ENCODE data around the gene LZTFL1. TPM values are rescaled to one million over a fixed set of nuclear protein-coding genes. Genes with fewer than 3 reads are reported as not detected.

LZTFL1 gene
- total and polyA plus RNA-seq, 4 donors, result 3.4 to 11.8 (median 5.7) TPM

GRCh38 chr3:45844616-45845015, 2.7 kb upstream of the LZTFL1 start:
- no peak overlapping the region for H3K9ac ChIP-seq (ENCODE audit: low read depth in 1 of 2, low read length in 2 of 2)
- no peak for TF ChIP-seq FOXA1 (IDR thresholded peaks at IDR 0.05)
- no peak overlapping the region for H3K4me3 ChIP-seq (ENCODE audit: low read depth in 1 of 3, low read length in 3 of 3)
- peaks cover 2 to 18% (median 15%) of the 10 kb centered on the region in 4 donors for H3K4me1 ChIP-seq (ENCODE audit: control insufficient read depth in 4 of 4, insufficient read depth in 4 of 4, low read length in 3 of 4)
- H3K9me3 ChIP-seq (ENCODE audit: control insufficient read depth in 4 of 4, low read length in 3 of 4), result no peaks in the 10 kb centered on the region
- no peaks in the 10 kb centered on the region for H3K36me3 ChIP-seq (ENCODE audit: control insufficient read depth in 4 of 4, insufficient read depth in 3 of 4, low read depth in 1 of 4, low read length in 3 of 4)
- H3K27me3 ChIP-seq (ENCODE audit: control insufficient read depth in 4 of 4, insufficient read depth in 4 of 4, low read length in 3 of 4), result no peaks in the 10 kb centered on the region
- no peak overlapping the region for H3K27ac ChIP-seq (ENCODE audit: low read depth in 1 of 2, low read length in 2 of 2)
- DNase-seq (ENCODE audit: low spot score), result no peak
- WGBS, result 91% methylated on average over 1 of the region's 1 CpG

DNA sequence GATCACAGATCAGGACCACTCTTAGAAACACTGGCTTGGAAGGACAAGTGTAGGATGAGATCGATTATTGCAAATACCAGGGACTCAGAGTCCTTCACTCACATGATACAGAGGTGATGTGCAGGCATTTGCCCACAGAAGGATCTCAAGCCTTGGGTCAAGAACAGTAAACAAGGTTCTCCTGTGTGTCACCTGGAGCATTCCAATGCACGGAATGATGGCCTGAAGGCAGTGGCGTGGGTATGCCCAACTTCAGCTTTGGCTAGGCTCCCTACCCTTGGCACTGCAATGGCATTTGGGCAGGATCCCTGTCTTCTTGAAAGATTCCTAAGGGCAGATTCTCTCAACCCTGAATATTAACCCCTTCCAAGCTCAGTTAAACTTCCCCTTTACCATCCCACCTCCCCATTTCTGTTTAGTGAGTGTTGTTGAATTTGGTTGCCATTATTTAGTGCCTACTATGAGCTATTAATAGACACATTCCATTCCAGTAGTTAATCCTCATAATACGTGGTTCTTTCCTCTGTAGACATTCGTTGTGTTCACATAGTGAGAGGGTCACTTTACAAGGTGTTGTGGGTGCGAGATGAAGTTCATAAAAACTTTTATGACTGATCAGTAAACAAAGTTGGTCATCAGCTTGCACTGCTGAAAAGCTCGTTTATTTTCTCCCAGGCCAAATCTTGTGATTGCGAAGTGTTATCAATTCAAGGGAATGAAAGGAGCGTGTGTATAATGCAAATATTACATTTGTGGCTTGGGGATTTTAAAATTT, 1.1 kb upstream of the LZTFL1 start:
- WGBS, result 87% methylated on average over 9 of the region's 9 CpGs
- H3K9ac ChIP-seq (ENCODE audit: low read depth in 1 of 2, low read length in 2 of 2), result no peak overlapping the region
- no peak for DNase-seq (ENCODE audit: low spot score)
- no peak overlapping the region for H3K4me3 ChIP-seq (ENCODE audit: low read depth in 1 of 3, low read length in 3 of 3)
- no peaks in the 10 kb centered on the region for H3K9me3 ChIP-seq (ENCODE audit: control insufficient read depth in 4 of 4, low read length in 3 of 4)
- peaks cover 2 to 29% (median 24%) of the 10 kb centered on the region in 4 donors for H3K4me1 ChIP-seq (ENCODE audit: control insufficient read depth in 4 of 4, insufficient read depth in 4 of 4, low read length in 3 of 4)
- no peaks in the 10 kb centered on the region for H3K27me3 ChIP-seq (ENCODE audit: control insufficient read depth in 4 of 4, insufficient read depth in 4 of 4, low read length in 3 of 4)
- no peak overlapping the region for H3K27ac ChIP-seq (ENCODE audit: low read depth in 1 of 2, low read length in 2 of 2)
- TF ChIP-seq YY1 (IDR thresholded peaks at IDR 0.05) (no peak), NR2F2 (IDR thresholded peaks at IDR 0.05) (no peak), FOXA1 (IDR thresholded peaks at IDR 0.05) (no peak), RXRA (IDR thresholded peaks at IDR 0.05) (no peak), EGR1 (IDR thresholded peaks at IDR 0.05; ENCODE audit: low read depth in 2 of 2) (no peak), HNF4G (IDR thresholded peaks at IDR 0.05) (no peak), TAF1 (conservative IDR thresholded peaks at IDR 0.05) (no peak)
- TF ChIP-seq, protein P1, sequence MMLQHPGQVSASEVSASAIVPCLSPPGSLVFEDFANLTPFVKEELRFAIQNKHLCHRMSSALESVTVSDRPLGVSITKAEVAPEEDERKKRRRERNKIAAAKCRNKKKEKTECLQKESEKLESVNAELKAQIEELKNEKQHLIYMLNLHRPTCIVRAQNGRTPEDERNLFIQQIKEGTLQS (IDR thresholded peaks at IDR 0.05), result no peak
- no peaks in the 10 kb centered on the region for H3K36me3 ChIP-seq (ENCODE audit: control insufficient read depth in 4 of 4, insufficient read depth in 3 of 4, low read depth in 1 of 4, low read length in 3 of 4)

GRCh38 chr3:45841420-45841756, 531 bp downstream of the LZTFL1 start:
- TF ChIP-seq GABPA (IDR thresholded peaks at IDR 0.05 in 1 of 2, conservative IDR thresholded peaks at IDR 0.05 in 1 of 2) (no peak), RXRA (IDR thresholded peaks at IDR 0.05) (no peak), FOXA1 (IDR thresholded peaks at IDR 0.05) (no peak), FOXA2 (IDR thresholded peaks at IDR 0.05) (no peak), JUND (IDR thresholded peaks at IDR 0.05) (no peak), RAD21 (IDR thresholded peaks at IDR 0.05) (no peak), HNF4A (conservative IDR thresholded peaks at IDR 0.05) (no peak)
- TF ChIP-seq, protein P2, sequence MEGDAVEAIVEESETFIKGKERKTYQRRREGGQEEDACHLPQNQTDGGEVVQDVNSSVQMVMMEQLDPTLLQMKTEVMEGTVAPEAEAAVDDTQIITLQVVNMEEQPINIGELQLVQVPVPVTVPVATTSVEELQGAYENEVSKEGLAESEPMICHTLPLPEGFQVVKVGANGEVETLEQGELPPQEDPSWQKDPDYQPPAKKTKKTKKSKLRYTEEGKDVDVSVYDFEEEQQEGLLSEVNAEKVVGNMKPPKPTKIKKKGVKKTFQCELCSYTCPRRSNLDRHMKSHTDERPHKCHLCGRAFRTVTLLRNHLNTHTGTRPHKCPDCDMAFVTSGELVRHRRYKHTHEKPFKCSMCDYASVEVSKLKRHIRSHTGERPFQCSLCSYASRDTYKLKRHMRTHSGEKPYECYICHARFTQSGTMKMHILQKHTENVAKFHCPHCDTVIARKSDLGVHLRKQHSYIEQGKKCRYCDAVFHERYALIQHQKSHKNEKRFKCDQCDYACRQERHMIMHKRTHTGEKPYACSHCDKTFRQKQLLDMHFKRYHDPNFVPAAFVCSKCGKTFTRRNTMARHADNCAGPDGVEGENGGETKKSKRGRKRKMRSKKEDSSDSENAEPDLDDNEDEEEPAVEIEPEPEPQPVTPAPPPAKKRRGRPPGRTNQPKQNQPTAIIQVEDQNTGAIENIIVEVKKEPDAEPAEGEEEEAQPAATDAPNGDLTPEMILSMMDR (IDR thresholded peaks at IDR 0.05; ENCODE audit: low read depth, low read length, missing input control), result no peak
- no peaks in the 10 kb centered on the region for H3K9me3 ChIP-seq (ENCODE audit: control insufficient read depth in 4 of 4, low read length in 3 of 4)
- peaks cover 2 to 34% (median 30%) of the 10 kb centered on the region in 4 donors for H3K4me1 ChIP-seq (ENCODE audit: control insufficient read depth in 4 of 4, insufficient read depth in 4 of 4, low read length in 3 of 4)
- H3K36me3 ChIP-seq (ENCODE audit: control insufficient read depth in 4 of 4, insufficient read depth in 3 of 4, low read depth in 1 of 4, low read length in 3 of 4), result peaks cover 0 to 2% (median 0%) of the 10 kb centered on the region in 4 donors
- H3K9ac ChIP-seq (ENCODE audit: low read depth in 1 of 2, low read length in 2 of 2), result peak overlapping the region; percentile 23 to 51
- peak overlapping the region; percentile 73 to 97 (median 89) for H3K4me3 ChIP-seq (ENCODE audit: low read depth in 1 of 3, low read length in 3 of 3)
- no peaks in the 10 kb centered on the region for H3K27me3 ChIP-seq (ENCODE audit: control insufficient read depth in 4 of 4, insufficient read depth in 4 of 4, low read length in 3 of 4)
- DNase-seq (ENCODE audit: low spot score), result no peak
- H3K27ac ChIP-seq (ENCODE audit: low read depth in 1 of 2, low read length in 2 of 2), result peak overlapping the region; percentile 48 to 50
- under 1% methylated on average over 15 of the region's 15 CpGs for WGBS
